GM12801 (cell line): Measurements from ENCODE around the gene GALNT6.

Experiments used
- TF ChIP-seq, protein P1 (sequence below): IDR thresholded peaks from one replicate; pipeline ENCODE4 v1.5.1; 2011; ENCODE audit warnings: control low read depth; ENCODE audit not compliant: insufficient read length; ENCODE audit errors: extremely low read depth

Gene GALNT6

DNA sequence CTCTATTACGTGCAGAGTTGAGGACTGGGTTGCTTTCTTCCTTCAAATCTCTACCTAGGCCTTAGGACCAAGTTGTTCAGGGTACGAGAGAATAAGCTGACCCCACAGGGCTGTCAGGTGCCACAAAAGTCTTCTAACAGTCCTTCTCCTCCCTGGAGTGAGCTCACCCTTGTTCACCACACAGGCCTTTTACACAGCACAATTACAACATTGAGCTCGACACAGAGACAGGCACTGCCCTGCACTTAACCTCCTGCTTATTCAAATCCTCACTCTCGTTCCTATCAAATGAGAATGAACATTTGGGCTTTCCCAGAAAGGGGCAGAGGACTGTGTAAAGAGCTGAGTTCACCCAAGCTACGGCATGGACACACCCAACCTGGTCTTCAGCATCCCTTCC lies 2.4 kb downstream of the GALNT6 start:
- TF ChIP-seq, protein P1, sequence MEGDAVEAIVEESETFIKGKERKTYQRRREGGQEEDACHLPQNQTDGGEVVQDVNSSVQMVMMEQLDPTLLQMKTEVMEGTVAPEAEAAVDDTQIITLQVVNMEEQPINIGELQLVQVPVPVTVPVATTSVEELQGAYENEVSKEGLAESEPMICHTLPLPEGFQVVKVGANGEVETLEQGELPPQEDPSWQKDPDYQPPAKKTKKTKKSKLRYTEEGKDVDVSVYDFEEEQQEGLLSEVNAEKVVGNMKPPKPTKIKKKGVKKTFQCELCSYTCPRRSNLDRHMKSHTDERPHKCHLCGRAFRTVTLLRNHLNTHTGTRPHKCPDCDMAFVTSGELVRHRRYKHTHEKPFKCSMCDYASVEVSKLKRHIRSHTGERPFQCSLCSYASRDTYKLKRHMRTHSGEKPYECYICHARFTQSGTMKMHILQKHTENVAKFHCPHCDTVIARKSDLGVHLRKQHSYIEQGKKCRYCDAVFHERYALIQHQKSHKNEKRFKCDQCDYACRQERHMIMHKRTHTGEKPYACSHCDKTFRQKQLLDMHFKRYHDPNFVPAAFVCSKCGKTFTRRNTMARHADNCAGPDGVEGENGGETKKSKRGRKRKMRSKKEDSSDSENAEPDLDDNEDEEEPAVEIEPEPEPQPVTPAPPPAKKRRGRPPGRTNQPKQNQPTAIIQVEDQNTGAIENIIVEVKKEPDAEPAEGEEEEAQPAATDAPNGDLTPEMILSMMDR: no peak

- TF ChIP-seq, protein P1: no peak
These were observed 3.0 kb downstream of the GALNT6 start for GRCh38 chr12:51388069-51388799.

DNA sequence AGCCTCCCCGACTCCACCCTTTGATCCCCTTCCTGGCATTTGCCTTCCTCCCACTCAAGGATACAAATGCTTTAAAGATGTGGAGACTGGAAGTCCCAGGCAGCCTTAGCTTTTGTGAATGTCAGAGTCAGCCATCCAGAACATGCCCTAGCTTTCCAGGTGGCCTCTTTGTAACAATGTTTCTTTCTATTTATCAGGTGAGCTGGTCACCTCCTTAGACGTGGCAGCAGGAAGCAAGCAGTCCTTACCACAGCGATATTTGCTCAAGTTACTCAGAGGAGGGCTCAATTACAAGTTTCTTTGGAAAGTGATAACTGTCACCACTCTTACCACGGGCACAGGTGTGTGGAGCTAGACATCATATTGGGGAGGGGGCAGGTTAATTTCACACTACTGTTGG lies 4.9 kb downstream of the GALNT6 start:
- TF ChIP-seq, protein P1: no peak

GRCh38 chr12:51383269-51383905 lies 7.8 kb downstream of the GALNT6 start:
- TF ChIP-seq, protein P1: no peak

DNA sequence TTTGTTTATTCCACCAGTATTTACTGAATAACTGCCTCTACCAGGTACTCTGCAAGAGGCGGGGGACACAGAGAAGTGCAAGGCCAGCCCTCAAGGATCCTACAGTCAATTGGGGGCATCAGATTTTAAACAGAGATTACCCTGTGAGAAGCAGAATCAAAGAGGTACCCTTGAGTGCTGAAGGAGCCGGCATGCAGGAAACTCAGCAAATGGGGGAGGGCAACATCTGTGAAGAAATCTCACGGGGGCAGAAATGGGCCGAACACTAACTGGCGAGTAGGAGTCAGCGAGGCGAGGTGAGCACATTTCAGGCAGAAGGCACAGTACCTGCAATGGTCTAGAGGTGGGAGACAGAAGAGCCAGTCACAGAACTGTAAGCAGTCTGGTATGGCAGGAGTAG lies 9.0 kb downstream of the GALNT6 start:
- TF ChIP-seq, protein P1: no peak

- TF ChIP-seq, protein P1: no peak
These were observed 9.8 kb downstream of the GALNT6 start for GRCh38 chr12:51381226-51382079.

GRCh38 chr12:51379571-51379970 lies 11.6 kb downstream of the GALNT6 start:
- TF ChIP-seq, protein P1: no peak
